ENCODE data around the gene FBXL16. TPM values are rescaled to one million over a fixed set of nuclear protein-coding genes. Genes with fewer than 3 reads are reported as not detected.

Gene FBXL16
- total and polyA plus RNA-seq, 2 of the 13 experiments (the other 11 are each of a cell fraction or from before 2014, with no cell fraction given) = 0.22 to 2.0 TPM

DNA sequence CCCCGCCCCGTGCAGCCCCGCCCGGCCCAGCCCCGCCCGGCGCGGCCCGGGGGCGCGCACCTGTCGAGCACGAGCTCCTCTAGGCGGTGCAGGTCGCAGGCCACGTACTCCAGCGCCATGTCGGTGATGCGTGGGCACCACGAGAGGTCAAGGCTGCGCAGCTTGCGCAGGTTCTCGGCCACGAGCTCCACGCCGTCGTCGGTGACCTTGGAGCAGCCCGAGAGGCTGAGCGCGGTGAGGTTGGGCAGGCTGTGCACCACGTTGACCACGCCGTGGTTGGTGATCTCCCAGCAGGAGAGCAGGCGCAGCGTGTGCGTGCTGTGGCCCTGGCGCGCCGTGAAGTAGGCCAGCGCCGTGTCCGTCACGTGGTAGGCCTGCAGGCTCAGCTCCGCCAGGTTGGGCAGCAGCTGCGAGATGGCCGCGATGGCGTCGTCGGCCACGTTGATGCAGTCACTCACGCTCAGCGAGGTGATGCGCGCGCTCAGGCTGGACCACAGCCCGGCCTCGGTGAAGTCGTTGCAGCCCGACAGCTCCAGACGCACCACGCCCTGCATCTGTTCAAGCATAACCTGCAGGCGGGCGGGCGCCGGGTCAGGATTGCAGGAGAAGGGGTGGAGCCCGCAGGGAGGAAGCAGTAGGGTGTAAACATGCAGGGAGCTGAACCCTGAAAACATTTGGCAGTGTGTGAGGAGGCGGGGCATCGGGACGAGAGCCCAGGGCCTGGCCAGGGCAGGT, 10.1 kb downstream of the FBXL16 start (continued):
- TF ChIP-seq ZNF781 (CRISPR knock-in tag; IDR thresholded peaks at IDR 0.05; ENCODE audit: borderline replicate concordance, not compliant biosample characterization) (no peak), ARID2 (CRISPR knock-in tag; IDR thresholded peaks at IDR 0.05; ENCODE audit: borderline replicate concordance) (no peak), HOXA9 (CRISPR knock-in tag; IDR thresholded peaks at IDR 0.05; ENCODE audit: borderline replicate concordance) (peak; percentile 60), ZNF263 (CRISPR knock-in tag; IDR thresholded peaks at IDR 0.05) (no peak), ZNF329 (CRISPR knock-in tag; IDR thresholded peaks at IDR 0.05; ENCODE audit: low read depth) (no peak), SAFB2 (CRISPR knock-in tag; IDR thresholded peaks at IDR 0.05; ENCODE audit: borderline replicate concordance, low read depth) (no peak), RBAK (CRISPR knock-in tag; IDR thresholded peaks at IDR 0.05) (no peak), ZSCAN12 (CRISPR knock-in tag; IDR thresholded peaks at IDR 0.05) (no peak), MXI1 (IDR thresholded peaks at IDR 0.05; ENCODE audit: borderline replicate concordance, low read depth, low read length) (no peak; the same call in 2 of the 3 replicates), ZNF24 (IDR thresholded peaks at IDR 0.05) (no peak), NFE2 (CRISPR knock-in tag; IDR thresholded peaks at IDR 0.05) (no peak), ZNF367 (CRISPR knock-in tag; IDR thresholded peaks at IDR 0.05; ENCODE audit: borderline replicate concordance) (no peak; the same call in 1 of the 2 replicates), ZNF44 (CRISPR knock-in tag; IDR thresholded peaks at IDR 0.05) (no peak), SMAD9 (CRISPR knock-in tag; IDR thresholded peaks at IDR 0.05) (no peak), NFKBIZ (CRISPR knock-in tag; IDR thresholded peaks at IDR 0.05) (0 out of 2 replicates have a peak, but pooled peaks have one; percentile 42), STAG1 (CRISPR knock-in tag; IDR thresholded peaks at IDR 0.05) (no peak), ZNF180 (CRISPR knock-in tag; IDR thresholded peaks at IDR 0.05; ENCODE audit: borderline replicate concordance, low read depth) (no peak), ZNF775 (CRISPR knock-in tag; IDR thresholded peaks at IDR 0.05; ENCODE audit: borderline replicate concordance) (no peak), PPARG (CRISPR knock-in tag; conservative IDR thresholded peaks at IDR 0.05) (no peak), TRIM24 (CRISPR knock-in tag; IDR thresholded peaks at IDR 0.05) (no peak), RFXANK (CRISPR knock-in tag; IDR thresholded peaks at IDR 0.05) (no peak), ZKSCAN8 (CRISPR knock-in tag; IDR thresholded peaks at IDR 0.05; ENCODE audit: borderline replicate concordance) (no peak)
- TF ChIP-seq, protein P1, sequence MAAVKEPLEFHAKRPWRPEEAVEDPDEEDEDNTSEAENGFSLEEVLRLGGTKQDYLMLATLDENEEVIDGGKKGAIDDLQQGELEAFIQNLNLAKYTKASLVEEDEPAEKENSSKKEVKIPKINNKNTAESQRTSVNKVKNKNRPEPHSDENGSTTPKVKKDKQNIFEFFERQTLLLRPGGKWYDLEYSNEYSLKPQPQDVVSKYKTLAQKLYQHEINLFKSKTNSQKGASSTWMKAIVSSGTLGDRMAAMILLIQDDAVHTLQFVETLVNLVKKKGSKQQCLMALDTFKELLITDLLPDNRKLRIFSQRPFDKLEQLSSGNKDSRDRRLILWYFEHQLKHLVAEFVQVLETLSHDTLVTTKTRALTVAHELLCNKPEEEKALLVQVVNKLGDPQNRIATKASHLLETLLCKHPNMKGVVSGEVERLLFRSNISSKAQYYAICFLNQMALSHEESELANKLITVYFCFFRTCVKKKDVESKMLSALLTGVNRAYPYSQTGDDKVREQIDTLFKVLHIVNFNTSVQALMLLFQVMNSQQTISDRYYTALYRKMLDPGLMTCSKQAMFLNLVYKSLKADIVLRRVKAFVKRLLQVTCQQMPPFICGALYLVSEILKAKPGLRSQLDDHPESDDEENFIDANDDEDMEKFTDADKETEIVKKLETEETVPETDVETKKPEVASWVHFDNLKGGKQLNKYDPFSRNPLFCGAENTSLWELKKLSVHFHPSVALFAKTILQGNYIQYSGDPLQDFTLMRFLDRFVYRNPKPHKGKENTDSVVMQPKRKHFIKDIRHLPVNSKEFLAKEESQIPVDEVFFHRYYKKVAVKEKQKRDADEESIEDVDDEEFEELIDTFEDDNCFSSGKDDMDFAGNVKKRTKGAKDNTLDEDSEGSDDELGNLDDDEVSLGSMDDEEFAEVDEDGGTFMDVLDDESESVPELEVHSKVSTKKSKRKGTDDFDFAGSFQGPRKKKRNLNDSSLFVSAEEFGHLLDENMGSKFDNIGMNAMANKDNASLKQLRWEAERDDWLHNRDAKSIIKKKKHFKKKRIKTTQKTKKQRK (IDR thresholded peaks at IDR 0.05; ENCODE audit: low read length) = no peak
- TF ChIP-seq, protein P2, sequence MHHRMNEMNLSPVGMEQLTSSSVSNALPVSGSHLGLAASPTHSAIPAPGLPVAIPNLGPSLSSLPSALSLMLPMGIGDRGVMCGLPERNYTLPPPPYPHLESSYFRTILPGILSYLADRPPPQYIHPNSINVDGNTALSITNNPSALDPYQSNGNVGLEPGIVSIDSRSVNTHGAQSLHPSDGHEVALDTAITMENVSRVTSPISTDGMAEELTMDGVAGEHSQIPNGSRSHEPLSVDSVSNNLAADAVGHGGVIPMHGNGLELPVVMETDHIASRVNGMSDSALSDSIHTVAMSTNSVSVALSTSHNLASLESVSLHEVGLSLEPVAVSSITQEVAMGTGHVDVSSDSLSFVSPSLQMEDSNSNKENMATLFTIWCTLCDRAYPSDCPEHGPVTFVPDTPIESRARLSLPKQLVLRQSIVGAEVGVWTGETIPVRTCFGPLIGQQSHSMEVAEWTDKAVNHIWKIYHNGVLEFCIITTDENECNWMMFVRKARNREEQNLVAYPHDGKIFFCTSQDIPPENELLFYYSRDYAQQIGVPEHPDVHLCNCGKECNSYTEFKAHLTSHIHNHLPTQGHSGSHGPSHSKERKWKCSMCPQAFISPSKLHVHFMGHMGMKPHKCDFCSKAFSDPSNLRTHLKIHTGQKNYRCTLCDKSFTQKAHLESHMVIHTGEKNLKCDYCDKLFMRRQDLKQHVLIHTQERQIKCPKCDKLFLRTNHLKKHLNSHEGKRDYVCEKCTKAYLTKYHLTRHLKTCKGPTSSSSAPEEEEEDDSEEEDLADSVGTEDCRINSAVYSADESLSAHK (CRISPR knock-in tag; IDR thresholded peaks at IDR 0.05; ENCODE audit: borderline replicate concordance) = no peak
- TF ChIP-seq, protein P3, sequence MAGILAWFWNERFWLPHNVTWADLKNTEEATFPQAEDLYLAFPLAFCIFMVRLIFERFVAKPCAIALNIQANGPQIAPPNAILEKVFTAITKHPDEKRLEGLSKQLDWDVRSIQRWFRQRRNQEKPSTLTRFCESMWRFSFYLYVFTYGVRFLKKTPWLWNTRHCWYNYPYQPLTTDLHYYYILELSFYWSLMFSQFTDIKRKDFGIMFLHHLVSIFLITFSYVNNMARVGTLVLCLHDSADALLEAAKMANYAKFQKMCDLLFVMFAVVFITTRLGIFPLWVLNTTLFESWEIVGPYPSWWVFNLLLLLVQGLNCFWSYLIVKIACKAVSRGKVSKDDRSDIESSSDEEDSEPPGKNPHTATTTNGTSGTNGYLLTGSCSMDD (CRISPR knock-in tag; IDR thresholded peaks at IDR 0.05) = peak; percentile 60; the same call in 1 of the 2 replicates
